Karpas-422 (cell line): ENCODE measurements around the gene TBX1. TPM values are rescaled to one million over a fixed set of nuclear protein-coding genes. Genes with fewer than 3 reads are reported as not detected.

Experiments used
- DNase-seq: peaks from one replicate; pipeline ENCODE4 v3.0.0-alpha.2; 2015
- H2AFZ ChIP-seq: fragments of 200-600 bp; sonication (generic); 2 replicates; pipeline ENCODE4 v1.6.1; 2014; ENCODE audit warnings: antibody characterized with exemption, low read length, mixed read lengths
- H3K27ac ChIP-seq: fragments of 200-600 bp; sonication (generic); 2 replicates; pipeline ENCODE4 v1.5.1; 2014; ENCODE audit warnings: mild to moderate bottlenecking, low read length, moderate library complexity
- H3K27me3 ChIP-seq: fragments of 200-600 bp; sonication (generic); 2 replicates; pipeline ENCODE4 v1.6.1; 2014; ENCODE audit warnings: low read length, mixed read lengths
- H3K36me3 ChIP-seq: fragments of 200-600 bp; sonication (generic); 2 replicates; pipeline ENCODE4 v1.6.1; 2014; ENCODE audit warnings: low read length, mixed read lengths; ENCODE audit not compliant: insufficient read depth
- H3K4me1 ChIP-seq: fragments of 200-600 bp; sonication (generic); 2 replicates; pipeline ENCODE4 v1.6.1; 2014; ENCODE audit warnings: mild to moderate bottlenecking, low read length, mixed read lengths
- H3K4me2 ChIP-seq: fragments of 200-600 bp; sonication (generic); 2 replicates; pipeline ENCODE4 v1.6.1; 2014; ENCODE audit warnings: low read length, low read depth, mild to moderate bottlenecking; ENCODE audit not compliant: poor library complexity, severe bottlenecking
- H3K4me3 ChIP-seq: fragments of 200-600 bp; sonication (generic); 2 replicates; pipeline ENCODE4 v1.5.1; 2014; ENCODE audit warnings: mild to moderate bottlenecking, antibody characterized with exemption, low read length, mixed read lengths
- H3K79me2 ChIP-seq: fragments of 200-600 bp; sonication (generic); 2 replicates; pipeline ENCODE4 v1.6.1; 2014; ENCODE audit warnings: mild to moderate bottlenecking, low read length, mixed read lengths
- H3K9ac ChIP-seq: fragments of 200-600 bp; sonication (generic); 2 replicates; pipeline ENCODE4 v1.6.0; 2014; ENCODE audit warnings: low read length
- H3K9me2 ChIP-seq: fragments of 200-600 bp; sonication (generic), shearing (Covaris generic); replicated peaks from 2 replicates; pipeline ENCODE4 v1.6.0; 2014; ENCODE audit warnings: mild to moderate bottlenecking, low read length, moderate library complexity; ENCODE audit not compliant: insufficient read depth
- H3K9me3 ChIP-seq: fragments of 300-700, 200-600 bp; sonication (generic); 2 replicates; pipeline ENCODE4 v1.6.1; 2014; ENCODE audit warnings: low read length, mixed read lengths
- H4K20me1 ChIP-seq: fragments of 200-600 bp; sonication (generic); 2 replicates; pipeline ENCODE4 v1.6.1; 2014; ENCODE audit warnings: mild to moderate bottlenecking, antibody characterized with exemption, low read length, low read depth; ENCODE audit not compliant: insufficient read depth
- total RNA-seq: library from RNA; depleted of rRNA; stranded (reverse); fragments of >200 nt; shearing (Covaris generic); gene quantifications from 2 replicates; pipeline ENCODE4 v1.2.3, GENCODE V29; 2014; ENCODE audit warnings: low replicate concordance

TBX1 gene
- total RNA-seq, 1 experiment from 2014 or later, result not detected

GRCh38 chr22:19762568-19763457, 2.2 kb downstream of the TBX1 start:
- Histone ChIP-seq H3K9ac (no peak overlapping the region), H3K4me3 (no peak overlapping the region), H3K9me3 (no peaks in the 10 kb centered on the region), H3K27ac (no peak overlapping the region), H3K9me2 (no peaks in the 10 kb centered on the region), H2AFZ (no peak overlapping the region), H3K4me2 (no peak overlapping the region), H4K20me1 (no peaks in the 10 kb centered on the region; the same call in 1 of the 2 replicates), H3K36me3 (no peaks in the 10 kb centered on the region), H3K4me1 (peaks cover 4% of the 10 kb centered on the region), H3K27me3 (no peaks in the 10 kb centered on the region), H3K79me2 (no peaks in the 10 kb centered on the region)
- DNase-seq, result no peak

GRCh38 chr22:19763458-19764298, 3.1 kb downstream of the TBX1 start:
- no peak overlapping the region for H3K27ac ChIP-seq
- H3K4me3 ChIP-seq, result no peak overlapping the region
- H4K20me1 ChIP-seq, result no peaks in the 10 kb centered on the region
- H3K9ac ChIP-seq, result no peak overlapping the region
- H3K9me3 ChIP-seq, result no peaks in the 10 kb centered on the region
- no peaks in the 10 kb centered on the region for H3K9me2 ChIP-seq
- H3K27me3 ChIP-seq, result no peaks in the 10 kb centered on the region
- no peak overlapping the region for H3K4me2 ChIP-seq
- peaks cover 4% of the 10 kb centered on the region for H3K4me1 ChIP-seq
- no peak overlapping the region for H2AFZ ChIP-seq
- H3K79me2 ChIP-seq, result no peaks in the 10 kb centered on the region
- no peaks in the 10 kb centered on the region for H3K36me3 ChIP-seq
- DNase-seq, result no peak

DNA sequence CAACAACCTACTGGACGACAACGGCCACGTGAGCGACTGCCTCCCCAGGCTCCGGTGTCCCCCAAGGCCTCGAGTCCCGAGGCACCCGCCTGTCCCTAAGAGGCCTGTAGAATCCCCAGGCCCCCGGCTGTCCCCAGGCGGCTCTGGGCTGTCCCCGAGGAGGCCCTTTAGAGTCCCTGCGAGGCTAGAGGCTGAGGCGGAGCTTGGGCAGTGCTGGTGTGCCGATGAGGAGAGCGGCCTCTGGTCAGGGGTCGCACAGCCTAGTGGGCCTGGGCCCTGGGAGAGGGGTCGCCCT, 3.7 kb downstream of the TBX1 start:
- Histone ChIP-seq H3K27ac (no peak overlapping the region), H3K79me2 (no peaks in the 10 kb centered on the region), H3K4me2 (no peak overlapping the region), H3K27me3 (no peaks in the 10 kb centered on the region), H3K4me3 (no peak overlapping the region), H2AFZ (no peak overlapping the region), H4K20me1 (no peaks in the 10 kb centered on the region), H3K9me2 (no peaks in the 10 kb centered on the region), H3K9me3 (no peaks in the 10 kb centered on the region), H3K9ac (no peak overlapping the region), H3K4me1 (peaks cover 4% of the 10 kb centered on the region), H3K36me3 (no peaks in the 10 kb centered on the region)
- DNase-seq, result no peak

GRCh38 chr22:19764636-19765476, 4.3 kb downstream of the TBX1 start:
- H3K4me2 ChIP-seq, result no peak overlapping the region
- no peaks in the 10 kb centered on the region for H3K27me3 ChIP-seq
- no peaks in the 10 kb centered on the region for H3K9me3 ChIP-seq
- H3K36me3 ChIP-seq, result no peaks in the 10 kb centered on the region
- no peaks in the 10 kb centered on the region for H3K9me2 ChIP-seq
- H3K4me1 ChIP-seq, result peaks cover 4% of the 10 kb centered on the region
- H3K9ac ChIP-seq, result no peak overlapping the region
- H4K20me1 ChIP-seq, result no peaks in the 10 kb centered on the region
- no peaks in the 10 kb centered on the region for H3K79me2 ChIP-seq
- DNase-seq, result no peak
- no peak overlapping the region for H2AFZ ChIP-seq
- no peak overlapping the region for H3K27ac ChIP-seq
- no peak overlapping the region for H3K4me3 ChIP-seq

DNA sequence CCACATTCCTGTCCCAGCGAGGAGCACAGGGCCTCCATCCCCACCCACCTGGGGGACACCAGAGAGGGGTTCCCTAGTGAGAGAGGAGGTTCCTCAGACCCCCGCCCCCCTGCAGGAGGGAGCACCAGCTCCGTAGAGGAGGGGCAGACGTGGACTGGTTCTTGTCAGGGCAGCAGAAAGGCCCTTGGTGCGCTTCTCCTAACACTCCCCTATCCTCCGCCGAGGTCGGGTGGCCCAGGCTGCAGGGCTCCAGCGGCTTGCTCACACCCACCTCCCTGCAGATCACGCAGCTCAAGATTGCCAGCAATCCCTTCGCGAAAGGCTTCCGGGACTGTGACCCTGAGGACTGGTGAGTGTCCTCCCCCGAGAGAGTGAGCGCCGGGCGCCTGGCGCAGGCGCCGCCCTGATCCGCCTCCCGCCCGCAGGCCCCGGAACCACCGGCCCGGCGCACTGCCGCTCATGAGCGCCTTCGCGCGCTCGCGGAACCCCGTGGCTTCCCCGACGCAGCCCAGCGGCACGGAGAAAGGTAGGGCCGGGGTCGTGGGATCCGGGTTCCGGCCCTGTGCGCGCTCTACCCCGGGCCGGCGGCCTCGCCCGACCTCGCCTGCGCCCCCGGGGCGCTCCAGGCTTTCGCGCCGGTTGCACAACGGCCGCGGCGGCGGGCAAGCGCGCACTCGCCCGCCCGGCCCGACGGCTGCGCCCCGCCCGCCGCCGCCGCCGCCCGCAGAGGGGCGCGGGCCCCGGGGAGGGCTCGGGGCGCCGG, 5.1 kb downstream of the TBX1 start:
- H3K9me2 ChIP-seq, result no peaks in the 10 kb centered on the region
- no peak overlapping the region for H3K4me3 ChIP-seq
- DNase-seq, result no peak
- H3K9me3 ChIP-seq, result no peaks in the 10 kb centered on the region
- H3K36me3 ChIP-seq, result no peaks in the 10 kb centered on the region
- H3K4me2 ChIP-seq, result no peak overlapping the region
- peaks cover 4% of the 10 kb centered on the region for H3K4me1 ChIP-seq
- no peaks in the 10 kb centered on the region for H3K79me2 ChIP-seq
- no peak overlapping the region for H2AFZ ChIP-seq
- H4K20me1 ChIP-seq, result no peaks in the 10 kb centered on the region
- no peak overlapping the region for H3K9ac ChIP-seq
- H3K27me3 ChIP-seq, result no peaks in the 10 kb centered on the region
- H3K27ac ChIP-seq, result no peak overlapping the region

DNA sequence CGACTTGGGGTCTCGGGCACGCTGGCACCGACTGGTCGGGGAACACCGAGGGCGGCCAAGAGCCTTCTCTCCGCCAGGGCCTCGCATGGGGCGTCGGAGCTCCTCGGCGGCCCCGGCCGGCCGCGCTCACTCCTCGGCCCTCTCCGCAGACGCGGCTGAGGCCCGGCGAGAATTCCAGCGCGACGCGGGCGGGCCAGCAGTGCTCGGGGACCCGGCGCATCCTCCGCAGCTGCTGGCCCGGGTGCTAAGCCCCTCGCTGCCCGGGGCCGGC, 5.6 kb downstream of the TBX1 start:
- Histone ChIP-seq H3K4me3 (no peak overlapping the region), H3K9me2 (no peaks in the 10 kb centered on the region), H4K20me1 (no peaks in the 10 kb centered on the region), H3K4me2 (no peak overlapping the region), H2AFZ (no peak overlapping the region), H3K9ac (no peak overlapping the region), H3K27me3 (no peaks in the 10 kb centered on the region), H3K9me3 (no peaks in the 10 kb centered on the region), H3K79me2 (no peaks in the 10 kb centered on the region), H3K27ac (no peak overlapping the region), H3K4me1 (peaks cover 4% of the 10 kb centered on the region), H3K36me3 (no peaks in the 10 kb centered on the region)
- no peak for DNase-seq

DNA sequence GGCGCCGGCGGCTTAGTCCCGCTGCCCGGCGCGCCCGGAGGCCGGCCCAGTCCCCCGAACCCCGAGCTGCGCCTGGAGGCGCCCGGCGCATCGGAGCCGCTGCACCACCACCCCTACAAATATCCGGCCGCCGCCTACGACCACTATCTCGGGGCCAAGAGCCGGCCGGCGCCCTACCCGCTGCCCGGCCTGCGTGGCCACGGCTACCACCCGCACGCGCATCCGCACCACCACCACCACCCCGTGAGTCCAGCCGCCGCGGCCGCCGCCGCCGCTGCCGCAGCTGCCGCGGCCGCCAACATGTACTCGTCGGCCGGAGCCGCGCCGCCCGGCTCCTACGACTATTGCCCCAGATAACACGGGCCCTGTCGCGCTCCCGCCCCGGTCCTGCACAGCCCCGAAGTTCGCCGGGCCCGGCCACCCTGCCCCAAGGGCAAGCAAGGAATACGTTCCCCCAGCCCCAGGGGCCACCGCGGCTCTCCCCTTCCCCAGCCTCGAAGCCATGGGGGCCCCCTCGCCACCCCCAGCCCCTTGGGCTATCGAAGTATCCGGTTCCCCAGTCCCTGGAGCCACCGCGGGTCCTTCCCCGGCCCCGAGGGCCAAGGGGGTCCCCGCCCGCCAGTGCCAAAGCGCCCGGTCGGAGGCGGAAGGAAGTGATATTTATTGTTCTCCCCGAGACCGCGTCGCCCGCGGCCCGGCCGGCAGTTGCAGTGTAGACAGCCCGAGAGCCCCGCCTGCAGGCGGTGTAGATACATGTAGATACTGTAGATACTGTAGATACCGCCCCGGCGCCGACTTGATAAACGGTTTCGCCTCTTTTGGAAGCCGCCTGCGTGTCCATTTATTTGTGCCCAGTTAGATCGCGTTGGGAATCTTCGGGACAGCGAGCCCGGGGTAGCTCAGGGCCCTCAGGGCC, 6.2 kb downstream of the TBX1 start:
- Histone ChIP-seq H3K4me2 (peak overlapping the region; percentile 53), H3K4me3 (peak overlapping the region; percentile 49; the same call in 1 of the 2 replicates), H3K9me3 (no peaks in the 10 kb centered on the region), H4K20me1 (0 out of 2 replicates have a peak, but pooled peaks cover 2% of the 10 kb centered on the region), H3K79me2 (no peaks in the 10 kb centered on the region), H3K9ac (peak overlapping the region; percentile 48), H3K9me2 (no peaks in the 10 kb centered on the region), H2AFZ (0 out of 2 replicates have a peak overlapping the region, but pooled peaks have one; percentile 16), H3K27me3 (no peaks in the 10 kb centered on the region), H3K27ac (no peak overlapping the region), H3K36me3 (no peaks in the 10 kb centered on the region), H3K4me1 (peaks cover 7% of the 10 kb centered on the region)
- peak; percentile 88 for DNase-seq
